ENCODE measurements around the gene ANKRD11. TPM values are rescaled to one million over a fixed set of nuclear protein-coding genes. Genes with fewer than 3 reads are reported as not detected.

ANKRD11 gene
- total RNA-seq, 1 donor: 97.4 TPM

- peaks cover 24% of the 10 kb centered on the region for H4K20me1 ChIP-seq (ENCODE audit: insufficient read depth, low read length)
- no peak for DNase-seq (ENCODE audit: insufficient read length, low spot score, missing footprints)
- H3K4me1 ChIP-seq (ENCODE audit: insufficient read depth, low read length): peaks cover 4% of the 10 kb centered on the region
- H3K79me2 ChIP-seq (ENCODE audit: insufficient read depth, low read length): peaks cover 74% of the 10 kb centered on the region
- H3K4me3 ChIP-seq (ENCODE audit: insufficient read depth, low read length): no peak overlapping the region
- no peak overlapping the region for H3K4me2 ChIP-seq (ENCODE audit: insufficient read depth, low read length)
- H3K36me3 ChIP-seq (ENCODE audit: insufficient read depth, low read length): peaks cover 53% of the 10 kb centered on the region
- no peak overlapping the region for H2AFZ ChIP-seq (ENCODE audit: low read length)
- no peak overlapping the region for H3K27ac ChIP-seq (ENCODE audit: low read depth, low read length)
- no peaks in the 10 kb centered on the region for H3K9me3 ChIP-seq (ENCODE audit: low read depth, low read length)
- TF ChIP-seq CTCF (IDR thresholded peaks at IDR 0.05; ENCODE audit: extremely low read depth, low read depth, low read length): no peak
- no peaks in the 10 kb centered on the region for H3K27me3 ChIP-seq (ENCODE audit: insufficient read depth, low read length)
These were observed 215.6 kb downstream of the ANKRD11 start for GRCh38 chr16:89274561-89275283.

GRCh38 chr16:89273741-89274472, 216.5 kb downstream of the ANKRD11 start:
- peaks cover 12% of the 10 kb centered on the region for H3K4me1 ChIP-seq (ENCODE audit: insufficient read depth, low read length)
- H4K20me1 ChIP-seq (ENCODE audit: insufficient read depth, low read length): peaks cover 28% of the 10 kb centered on the region
- peak; percentile 82 for DNase-seq (ENCODE audit: insufficient read length, low spot score, missing footprints)
- peaks cover 74% of the 10 kb centered on the region for H3K79me2 ChIP-seq (ENCODE audit: insufficient read depth, low read length)
- H3K27ac ChIP-seq (ENCODE audit: low read depth, low read length): no peak overlapping the region
- H3K9me3 ChIP-seq (ENCODE audit: low read depth, low read length): no peaks in the 10 kb centered on the region
- no peak overlapping the region for H2AFZ ChIP-seq (ENCODE audit: low read length)
- H3K4me2 ChIP-seq (ENCODE audit: insufficient read depth, low read length): no peak overlapping the region
- H3K4me3 ChIP-seq (ENCODE audit: insufficient read depth, low read length): no peak overlapping the region
- no peaks in the 10 kb centered on the region for H3K27me3 ChIP-seq (ENCODE audit: insufficient read depth, low read length)
- H3K36me3 ChIP-seq (ENCODE audit: insufficient read depth, low read length): peaks cover 53% of the 10 kb centered on the region
- TF ChIP-seq CTCF (IDR thresholded peaks at IDR 0.05; ENCODE audit: extremely low read depth, low read depth, low read length): no peak

- DNase-seq (ENCODE audit: insufficient read length, low spot score, missing footprints): no peak
- H3K79me2 ChIP-seq (ENCODE audit: insufficient read depth, low read length): peaks cover 63% of the 10 kb centered on the region
- no peak overlapping the region for H3K4me2 ChIP-seq (ENCODE audit: insufficient read depth, low read length)
- peaks cover 28% of the 10 kb centered on the region for H4K20me1 ChIP-seq (ENCODE audit: insufficient read depth, low read length)
- H3K27me3 ChIP-seq (ENCODE audit: insufficient read depth, low read length): no peaks in the 10 kb centered on the region
- peaks cover 16% of the 10 kb centered on the region for H3K4me1 ChIP-seq (ENCODE audit: insufficient read depth, low read length)
- no peak overlapping the region for H3K27ac ChIP-seq (ENCODE audit: low read depth, low read length)
- no peak overlapping the region for H3K4me3 ChIP-seq (ENCODE audit: insufficient read depth, low read length)
- H3K36me3 ChIP-seq (ENCODE audit: insufficient read depth, low read length): peaks cover 48% of the 10 kb centered on the region
- H3K9me3 ChIP-seq (ENCODE audit: low read depth, low read length): no peaks in the 10 kb centered on the region
- no peak for TF ChIP-seq CTCF (IDR thresholded peaks at IDR 0.05; ENCODE audit: extremely low read depth, low read depth, low read length)
- H2AFZ ChIP-seq (ENCODE audit: low read length): no peak overlapping the region
These were observed 217.7 kb downstream of the ANKRD11 start for GRCh38 chr16:89272631-89273030.

GRCh38 chr16:89270666-89271345, 219.6 kb downstream of the ANKRD11 start:
- Histone ChIP-seq H4K20me1 (ENCODE audit: insufficient read depth, low read length) (peaks cover 25% of the 10 kb centered on the region), H3K36me3 (ENCODE audit: insufficient read depth, low read length) (peaks cover 61% of the 10 kb centered on the region), H3K27me3 (ENCODE audit: insufficient read depth, low read length) (no peaks in the 10 kb centered on the region), H3K9me3 (ENCODE audit: low read depth, low read length) (no peaks in the 10 kb centered on the region), H3K79me2 (ENCODE audit: insufficient read depth, low read length) (peaks cover 48% of the 10 kb centered on the region), H3K4me2 (ENCODE audit: insufficient read depth, low read length) (no peak overlapping the region), H3K27ac (ENCODE audit: low read depth, low read length) (no peak overlapping the region), H3K4me3 (ENCODE audit: insufficient read depth, low read length) (no peak overlapping the region), H3K4me1 (ENCODE audit: insufficient read depth, low read length) (peaks cover 16% of the 10 kb centered on the region), H2AFZ (ENCODE audit: low read length) (no peak overlapping the region)
- no peak for TF ChIP-seq CTCF (IDR thresholded peaks at IDR 0.05; ENCODE audit: extremely low read depth, low read depth, low read length)
- no peak for DNase-seq (ENCODE audit: insufficient read length, low spot score, missing footprints)
